ENCODE data around the gene TCEAL9. TPM values are rescaled to one million over a fixed set of nuclear protein-coding genes. Genes with fewer than 3 reads are reported as not detected.
"Not testable (repeated sequence)": the region's sequence is repeated elsewhere in the genome, so short reads cannot be mapped to it uniquely, and the experiment has no call there.

Gene TCEAL9
- total RNA-seq, 2 experiments from 2014 or later: 6.8 to 7.5 TPM

GRCh38 chrX:103347682-103348397 is 8.5 kb upstream of the TCEAL9 start:
- ATAC-seq (no peak), DNase-seq (no peak)
- Mint-ChIP-seq H3K36me3 (ENCODE audit: low read depth) (no peaks in the 10 kb centered on the region), H3K9me3 (no peaks in the 10 kb centered on the region), H3K4me1 (ENCODE audit: low read depth) (peaks cover 2% of the 10 kb centered on the region), H3K27ac (no peak overlapping the region), H3K4me3 (no peak overlapping the region), H3K27me3 (peaks cover 2% of the 10 kb centered on the region)
- intact Hi-C loops (cut with micrococcal nuclease): no loop called here
- ChIA-PET POLR2A (no interaction called here), CTCF (no interaction called here)
- TF ChIP-seq CTCF (IDR thresholded peaks at IDR 0.05): no peak

- H3K4me3 Mint-ChIP-seq: peak overlapping the region; percentile 83
- TF ChIP-seq CTCF (IDR thresholded peaks at IDR 0.05): no peak
- no peaks in the 10 kb centered on the region for H3K27me3 Mint-ChIP-seq
- H3K36me3 Mint-ChIP-seq (ENCODE audit: low read depth): peaks cover 3% of the 10 kb centered on the region
- DNase-seq: no peak
- H3K4me1 Mint-ChIP-seq (ENCODE audit: low read depth): peaks cover 2% of the 10 kb centered on the region
- intact Hi-C loops (cut with micrococcal nuclease): no loop called here
- no peak for ATAC-seq
- no peaks in the 10 kb centered on the region for H3K9me3 Mint-ChIP-seq
- CTCF ChIA-PET: interaction anchor here (1.9 kb wide), 1 partner anchor 107 kb away, joined by 5 read pairs; no protein-coding TSS in a partner anchor
- peak overlapping the region; percentile 52 for H3K27ac Mint-ChIP-seq
- POLR2A ChIA-PET: no interaction called here
Observed at GRCh38 chrX:103356858-103357257, 552 bp downstream of the TCEAL9 start.

- H3K36me3 Mint-ChIP-seq (ENCODE audit: low read depth): peaks cover 3% of the 10 kb centered on the region
- H3K4me1 Mint-ChIP-seq (ENCODE audit: low read depth): peaks cover 2% of the 10 kb centered on the region
- peak overlapping the region; percentile 24 for H3K4me3 Mint-ChIP-seq
- ATAC-seq (no peak), DNase-seq (no peak)
- no peaks in the 10 kb centered on the region for H3K9me3 Mint-ChIP-seq
- no peak for TF ChIP-seq CTCF (IDR thresholded peaks at IDR 0.05)
- no peak overlapping the region for H3K27ac Mint-ChIP-seq
- intact Hi-C loops (cut with micrococcal nuclease): no loop called here
- no peaks in the 10 kb centered on the region for H3K27me3 Mint-ChIP-seq
- POLR2A ChIA-PET: no interaction called here
- CTCF ChIA-PET: no interaction called here
Observed at GRCh38 chrX:103357871-103358270, 1.6 kb downstream of the TCEAL9 start.

GRCh38 chrX:103359605-103360004 is 3.3 kb downstream of the TCEAL9 start:
- H3K9me3 Mint-ChIP-seq; CTCF ChIA-PET; H3K4me3 Mint-ChIP-seq; H3K4me1 Mint-ChIP-seq (ENCODE audit: low read depth); H3K27me3 Mint-ChIP-seq; intact Hi-C loops (cut with micrococcal nuclease); H3K27ac Mint-ChIP-seq; H3K36me3 Mint-ChIP-seq (ENCODE audit: low read depth); POLR2A ChIA-PET; DNase-seq; ATAC-seq: not testable (repeated sequence)

GRCh38 chrX:103360092-103360491 is 3.8 kb downstream of the TCEAL9 start:
- intact Hi-C loops (cut with micrococcal nuclease): no loop called here
- peaks cover 2% of the 10 kb centered on the region for H3K4me1 Mint-ChIP-seq (ENCODE audit: low read depth)
- H3K36me3 Mint-ChIP-seq (ENCODE audit: low read depth): peaks cover 3% of the 10 kb centered on the region
- ChIA-PET CTCF (no interaction called here), POLR2A (no interaction called here)
- H3K4me3 Mint-ChIP-seq: no peak overlapping the region
- H3K27me3 Mint-ChIP-seq: no peaks in the 10 kb centered on the region
- no peak for DNase-seq
- TF ChIP-seq CTCF (IDR thresholded peaks at IDR 0.05): no peak
- no peak for ATAC-seq
- H3K9me3 Mint-ChIP-seq: no peaks in the 10 kb centered on the region
- no peak overlapping the region for H3K27ac Mint-ChIP-seq

All from activated CD8-positive, alpha-beta T cell treated with anti-CD3 and anti-CD28 coated beads for 36 hours (primary cell).